NT2/D1 (cell line): Measurements from ENCODE around the gene STK24.

Source experiments
- DNase-seq: peaks from one replicate; pipeline ENCODE4 v3.0.0-alpha.2; 2011; ENCODE audit warnings: low read depth, low spot score
- H3K27me3 ChIP-seq: 2 replicates; pipeline ENCODE4 v1.6.0; 2011; ENCODE audit warnings: mild to moderate bottlenecking; ENCODE audit not compliant: insufficient read length, insufficient read depth
- H3K36me3 ChIP-seq: 2 replicates; pipeline ENCODE4 v1.6.1; 2011; ENCODE audit warnings: mild to moderate bottlenecking, low read length, mixed read lengths; ENCODE audit not compliant: insufficient read depth, insufficient read length
- H3K4me1 ChIP-seq: 2 replicates; pipeline ENCODE4 v1.5.1; 2011; ENCODE audit not compliant: insufficient read depth, insufficient read length
- H3K4me3 ChIP-seq: 2 replicates; pipeline ENCODE4 v1.5.1; 2011; ENCODE audit warnings: low read depth; ENCODE audit not compliant: insufficient read length
- H3K9ac ChIP-seq: 2 replicates; pipeline ENCODE4 v1.6.0; 2011; ENCODE audit warnings: low read depth; ENCODE audit not compliant: insufficient read length
- H3K9me3 ChIP-seq: 2 replicates; pipeline ENCODE4 v1.5.1; 2011; ENCODE audit warnings: mild to moderate bottlenecking, low read length; ENCODE audit not compliant: insufficient read depth
- SUZ12 ChIP-seq: IDR thresholded peaks from 2 replicates; pipeline ENCODE4 v1.6.1; 2011; ENCODE audit not compliant: insufficient read length, insufficient read depth; ENCODE audit errors: extremely low read depth
- YY1 ChIP-seq: IDR thresholded peaks from 2 replicates; pipeline ENCODE4 v1.6.1; 2011; ENCODE audit not compliant: insufficient read length, insufficient read depth
- ZNF274 ChIP-seq: IDR thresholded peaks from 2 replicates; pipeline ENCODE4 v1.6.1; 2011; ENCODE audit warnings: mild to moderate bottlenecking, low read depth, low read length

Gene STK24

DNA sequence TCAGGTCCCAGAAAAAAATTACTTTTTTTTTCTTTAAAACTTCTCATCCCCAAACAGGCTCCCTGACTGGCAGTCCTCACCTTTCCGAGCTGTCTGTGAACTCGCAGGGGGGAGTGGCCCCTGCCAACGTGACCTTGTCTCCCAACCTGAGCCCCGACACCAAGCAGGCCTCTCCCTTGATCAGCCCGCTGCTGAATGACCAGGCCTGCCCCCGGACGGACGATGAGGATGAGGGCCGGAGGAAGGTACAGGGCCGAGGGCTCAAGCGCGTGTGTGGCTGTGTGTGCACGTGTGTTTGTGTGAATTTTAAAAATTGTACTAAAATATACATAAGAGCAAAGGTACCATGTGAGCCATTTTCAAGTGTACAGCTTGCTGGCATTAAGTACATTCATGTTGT is 167.6 kb downstream of the STK24 start:
- no peak for DNase-seq
- Histone ChIP-seq H3K4me3 (no peak overlapping the region), H3K36me3 (peaks cover 21% of the 10 kb centered on the region), H3K9me3 (no peaks in the 10 kb centered on the region), H3K27me3 (no peaks in the 10 kb centered on the region), H3K9ac (no peak overlapping the region), H3K4me1 (no peaks in the 10 kb centered on the region)
- TF ChIP-seq ZNF274 = no peak

DNA sequence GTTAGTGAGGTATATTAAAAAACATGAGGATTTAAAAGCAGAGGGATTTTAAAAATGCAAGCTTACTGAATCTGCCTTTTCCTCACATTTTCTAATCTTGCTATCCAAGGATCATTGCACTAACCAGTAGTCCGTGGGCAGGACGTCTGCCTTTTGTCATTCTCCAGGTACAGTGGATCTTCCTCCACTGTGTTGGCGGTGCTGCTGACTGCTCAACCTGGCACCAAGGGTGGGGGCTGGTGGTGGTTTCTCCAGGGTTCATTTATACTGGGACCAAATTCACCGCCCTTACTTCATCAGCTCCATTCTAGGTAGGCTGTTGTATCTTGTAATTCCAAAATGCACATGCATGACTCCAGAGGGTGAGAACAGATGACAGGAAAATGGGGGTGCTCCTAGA is 169.3 kb downstream of the STK24 start:
- no peak overlapping the region for H3K9ac ChIP-seq
- peaks cover 25% of the 10 kb centered on the region for H3K36me3 ChIP-seq
- no peaks in the 10 kb centered on the region for H3K9me3 ChIP-seq
- H3K4me1 ChIP-seq = no peaks in the 10 kb centered on the region
- DNase-seq = no peak
- TF ChIP-seq SUZ12 = no peak
- no peak for TF ChIP-seq ZNF274
- no peak for TF ChIP-seq YY1
- no peaks in the 10 kb centered on the region for H3K27me3 ChIP-seq
- no peak overlapping the region for H3K4me3 ChIP-seq

- no peaks in the 10 kb centered on the region for H3K9me3 ChIP-seq
- no peak overlapping the region for H3K4me3 ChIP-seq
- H3K36me3 ChIP-seq = peaks cover 25% of the 10 kb centered on the region
- no peaks in the 10 kb centered on the region for H3K4me1 ChIP-seq
- TF ChIP-seq ZNF274 = no peak
- no peak for TF ChIP-seq YY1
- no peak for TF ChIP-seq SUZ12
- DNase-seq = no peak
- H3K9ac ChIP-seq = no peak overlapping the region
- no peaks in the 10 kb centered on the region for H3K27me3 ChIP-seq
These were observed 169.9 kb downstream of the STK24 start for GRCh38 chr13:98406971-98407370.

DNA sequence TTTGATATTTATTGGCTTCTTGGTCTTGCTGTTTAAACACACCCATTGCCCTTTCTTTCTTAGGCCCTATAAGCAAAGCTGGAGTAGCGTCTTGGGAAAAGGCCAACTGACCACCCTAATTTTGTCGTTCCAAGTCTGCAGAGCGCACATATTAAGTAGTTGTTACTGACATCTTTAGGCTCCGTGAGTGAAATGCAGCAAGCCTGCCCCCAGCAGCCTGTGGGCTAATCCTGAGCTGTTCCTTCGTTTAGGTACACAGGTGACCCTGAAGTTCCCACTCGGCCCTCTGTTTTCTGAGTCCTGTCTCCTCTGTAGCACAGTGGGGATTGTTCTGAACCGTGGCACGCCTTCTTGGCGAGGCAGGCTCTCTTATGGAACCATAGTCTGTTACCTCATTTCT is 170.5 kb downstream of the STK24 start:
- no peaks in the 10 kb centered on the region for H3K4me1 ChIP-seq
- DNase-seq = no peak
- H3K4me3 ChIP-seq = no peak overlapping the region
- peaks cover 19% of the 10 kb centered on the region for H3K36me3 ChIP-seq
- TF ChIP-seq YY1 (no peak), ZNF274 (no peak)
- H3K9ac ChIP-seq = no peak overlapping the region
- H3K27me3 ChIP-seq = no peaks in the 10 kb centered on the region
- no peaks in the 10 kb centered on the region for H3K9me3 ChIP-seq

DNA sequence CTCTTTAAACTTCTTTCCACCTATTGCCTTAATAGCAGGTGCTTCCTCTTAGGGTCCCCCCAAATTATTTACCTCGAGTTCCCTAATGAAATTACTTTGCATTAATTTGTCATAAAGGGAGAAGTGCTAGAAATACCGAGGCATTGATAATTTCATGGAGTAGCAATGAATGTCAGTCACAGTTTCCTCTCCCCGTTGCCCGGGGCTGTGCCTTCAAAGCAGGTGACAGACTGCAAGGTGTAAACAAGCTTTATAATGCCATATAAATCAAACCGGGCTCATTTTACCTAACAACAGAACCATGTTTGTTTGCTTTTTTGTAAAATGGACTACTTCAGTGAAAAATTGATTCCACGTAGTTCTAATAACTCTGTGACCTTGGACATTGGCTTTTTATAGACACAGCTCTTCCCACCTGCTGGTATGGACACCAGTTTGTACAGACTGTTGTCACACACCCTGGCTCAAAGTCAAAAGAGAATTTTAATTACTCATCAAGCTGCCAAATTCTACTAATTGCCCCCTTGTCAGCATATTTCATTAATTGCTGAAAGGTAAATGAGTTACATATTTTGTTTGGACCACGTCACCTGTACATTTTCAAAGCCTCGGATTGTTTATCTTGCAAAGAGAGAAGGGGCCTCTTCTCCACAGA is 171.1 kb downstream of the STK24 start:
- no peak for DNase-seq

DNA sequence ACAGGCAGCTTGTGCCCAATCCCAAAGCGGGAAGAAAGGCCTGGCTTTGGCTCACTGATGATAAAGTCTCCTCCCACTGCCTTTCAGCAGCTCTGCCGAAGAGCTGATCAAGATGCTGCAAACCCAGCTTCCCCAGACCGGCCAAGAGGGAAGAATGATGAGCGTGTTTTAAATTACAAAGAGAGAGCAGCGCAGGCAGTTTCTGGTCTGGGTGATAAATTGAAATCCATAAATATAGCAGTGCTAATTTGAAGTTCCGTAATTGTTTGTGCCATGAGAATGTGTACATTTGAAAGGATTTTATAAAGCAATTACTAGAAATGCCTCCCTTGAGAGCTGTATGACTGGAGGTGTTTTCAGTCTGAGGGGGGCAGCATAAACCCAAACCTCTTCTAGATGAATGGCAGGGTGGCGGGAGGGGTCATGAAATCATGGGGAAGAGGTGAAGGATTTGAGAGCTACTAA is 171.8 kb downstream of the STK24 start:
- no peaks in the 10 kb centered on the region for H3K4me1 ChIP-seq
- no peak overlapping the region for H3K9ac ChIP-seq
- no peaks in the 10 kb centered on the region for H3K9me3 ChIP-seq
- TF ChIP-seq SUZ12 (no peak), ZNF274 (no peak), YY1 (no peak)
- peaks cover 17% of the 10 kb centered on the region for H3K36me3 ChIP-seq
- no peak overlapping the region for H3K4me3 ChIP-seq
- DNase-seq = peak; percentile 56
- no peaks in the 10 kb centered on the region for H3K27me3 ChIP-seq

More for the DNA sequence above, 171.1 kb downstream of the STK24 start:
- H3K27me3 ChIP-seq = no peaks in the 10 kb centered on the region
- H3K9me3 ChIP-seq = no peaks in the 10 kb centered on the region
- no peaks in the 10 kb centered on the region for H3K4me1 ChIP-seq
- H3K36me3 ChIP-seq = peaks cover 19% of the 10 kb centered on the region
- TF ChIP-seq SUZ12 (no peak), YY1 (no peak), ZNF274 (no peak)
- H3K9ac ChIP-seq = no peak overlapping the region
- no peak overlapping the region for H3K4me3 ChIP-seq

DNA sequence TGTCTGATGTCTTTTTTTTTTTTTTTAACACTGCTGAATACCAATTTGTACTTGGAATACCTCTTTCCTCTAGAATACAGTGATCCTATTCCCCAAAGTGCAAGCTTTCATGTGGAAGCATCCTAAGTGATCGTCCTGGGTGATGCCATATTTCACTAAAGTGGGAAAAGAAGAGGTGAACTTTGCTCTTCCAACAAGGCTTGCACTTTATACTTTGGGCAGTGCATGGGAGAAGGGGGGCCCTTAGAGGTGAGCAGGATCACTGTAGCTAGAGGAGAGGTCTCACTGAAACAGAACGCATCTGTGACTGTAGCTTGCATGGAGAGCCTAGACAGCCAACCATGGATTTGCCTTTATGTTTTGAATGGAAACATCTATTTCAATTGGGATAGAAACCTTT is 173.8 kb downstream of the STK24 start:
- H3K4me3 ChIP-seq = no peak overlapping the region
- H3K9ac ChIP-seq = no peak overlapping the region
- H3K36me3 ChIP-seq = peaks cover 14% of the 10 kb centered on the region

DNA sequence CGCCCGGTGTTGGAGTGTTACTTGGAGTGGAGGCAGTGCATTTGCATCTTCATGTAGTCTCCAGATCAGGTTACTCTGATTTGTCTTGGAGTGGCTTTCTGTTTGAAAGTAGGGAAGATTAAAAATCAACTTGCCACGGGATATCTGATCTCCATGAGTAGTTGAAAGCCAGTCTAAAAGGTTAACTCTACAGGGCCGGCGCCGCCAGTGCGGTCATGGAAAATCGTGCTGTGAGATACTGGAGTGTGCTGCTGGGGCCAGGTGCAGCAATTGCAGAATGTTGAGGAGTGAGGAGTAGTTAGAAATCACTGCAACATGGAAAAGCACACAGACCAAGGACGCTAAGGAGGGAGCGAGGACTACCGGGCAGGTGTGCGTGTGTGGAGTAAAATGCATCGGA is 175.0 kb downstream of the STK24 start:
- Histone ChIP-seq H3K36me3 (peaks cover 14% of the 10 kb centered on the region), H3K9me3 (no peaks in the 10 kb centered on the region), H3K27me3 (no peaks in the 10 kb centered on the region), H3K9ac (no peak overlapping the region), H3K4me3 (no peak overlapping the region), H3K4me1 (no peaks in the 10 kb centered on the region)
- no peak for DNase-seq
- TF ChIP-seq YY1 (no peak), ZNF274 (no peak), SUZ12 (no peak)

More for the DNA sequence above, 173.8 kb downstream of the STK24 start:
- H3K4me1 ChIP-seq = no peaks in the 10 kb centered on the region
- no peaks in the 10 kb centered on the region for H3K9me3 ChIP-seq
- H3K27me3 ChIP-seq = no peaks in the 10 kb centered on the region
- DNase-seq = no peak
- TF ChIP-seq SUZ12 (no peak), ZNF274 (no peak), YY1 (no peak)
